ENCODE measurements around the gene EPHA5.

EPHA5 gene

GRCh38 chr4:65341557-65341956 is 328.7 kb downstream of the EPHA5 start:
- Histone ChIP-seq H3K23ac (ENCODE audit: low read length) (no peak overlapping the region), H3K27me3 (ENCODE audit: insufficient read depth, low read length) (no peaks in the 10 kb centered on the region), H3K9me3 (ENCODE audit: insufficient read depth, low read depth, low read length) (no peaks in the 10 kb centered on the region), H4K8ac (ENCODE audit: low read depth, low read length) (no peak overlapping the region), H3K27ac (ENCODE audit: low read depth, low read length) (no peak overlapping the region), H3K36me3 (ENCODE audit: control insufficient read depth in 1 of 2, insufficient read depth in 2 of 2, low read length in 2 of 2) (no peaks in the 10 kb centered on the region), H2AFZ (ENCODE audit: insufficient read depth, low read length, poor library complexity) (no peak overlapping the region), H4K12ac (ENCODE audit: low read depth, low read length) (no peak overlapping the region), H2AK5ac (ENCODE audit: low read length) (no peak overlapping the region), H3K4me2 (ENCODE audit: low read length) (no peak overlapping the region), H4K91ac (ENCODE audit: low read depth, low read length) (no peak overlapping the region), H3K4ac (ENCODE audit: low read depth, low read length) (no peak overlapping the region), H3K79me2 (ENCODE audit: control insufficient read depth, insufficient read depth, low read length, poor library complexity) (no peaks in the 10 kb centered on the region), H3K18ac (ENCODE audit: low read length) (no peak overlapping the region), H3K4me3 (ENCODE audit: low read depth, low read length) (no peak overlapping the region), H2BK12ac (ENCODE audit: low read length) (no peak overlapping the region), H3K4me1 (ENCODE audit: control insufficient read depth in 1 of 2, insufficient read depth in 2 of 2, low read length in 2 of 2) (no peaks in the 10 kb centered on the region), H3K14ac (ENCODE audit: low read length) (no peak overlapping the region), H2BK120ac (ENCODE audit: insufficient read depth, low read length, poor library complexity) (no peak overlapping the region), H2BK5ac (ENCODE audit: low read depth, low read length, poor library complexity) (no peak overlapping the region), H3K79me1 (ENCODE audit: low read length) (no peaks in the 10 kb centered on the region), H3K9ac (ENCODE audit: low read length) (no peak overlapping the region)
- no peak for DNase-seq

GRCh38 chr4:65340382-65341109 is 329.7 kb downstream of the EPHA5 start:
- H2BK5ac ChIP-seq (ENCODE audit: low read depth, low read length, poor library complexity) = no peak overlapping the region
- H3K14ac ChIP-seq (ENCODE audit: low read length) = no peak overlapping the region
- no peak overlapping the region for H3K4me2 ChIP-seq (ENCODE audit: low read length)
- no peak overlapping the region for H3K9ac ChIP-seq (ENCODE audit: low read length)
- no peak overlapping the region for H2BK120ac ChIP-seq (ENCODE audit: insufficient read depth, low read length, poor library complexity)
- no peak overlapping the region for H2BK12ac ChIP-seq (ENCODE audit: low read length)
- no peak overlapping the region for H2AK5ac ChIP-seq (ENCODE audit: low read length)
- no peaks in the 10 kb centered on the region for H3K36me3 ChIP-seq (ENCODE audit: control insufficient read depth in 1 of 2, insufficient read depth in 2 of 2, low read length in 2 of 2)
- H3K23ac ChIP-seq (ENCODE audit: low read length) = no peak overlapping the region
- H3K79me1 ChIP-seq (ENCODE audit: low read length) = no peaks in the 10 kb centered on the region
- WGBS (ENCODE audit: extremely low coverage, insufficient coverage, insufficient read length) = no CpG with 5 or more reads among the region's 4 CpGs
- H3K4me1 ChIP-seq (ENCODE audit: control insufficient read depth in 1 of 2, insufficient read depth in 2 of 2, low read length in 2 of 2) = no peaks in the 10 kb centered on the region
- no peak overlapping the region for H3K4me3 ChIP-seq (ENCODE audit: low read depth, low read length)
- no peaks in the 10 kb centered on the region for H3K79me2 ChIP-seq (ENCODE audit: control insufficient read depth, insufficient read depth, low read length, poor library complexity)
- H4K8ac ChIP-seq (ENCODE audit: low read depth, low read length) = no peak overlapping the region
- H3K27ac ChIP-seq (ENCODE audit: low read depth, low read length) = no peak overlapping the region
- H3K27me3 ChIP-seq (ENCODE audit: insufficient read depth, low read length) = no peaks in the 10 kb centered on the region
- no peak overlapping the region for H3K18ac ChIP-seq (ENCODE audit: low read length)
- no peak overlapping the region for H4K91ac ChIP-seq (ENCODE audit: low read depth, low read length)
- no peak overlapping the region for H2AFZ ChIP-seq (ENCODE audit: insufficient read depth, low read length, poor library complexity)
- H4K12ac ChIP-seq (ENCODE audit: low read depth, low read length) = no peak overlapping the region
- no peaks in the 10 kb centered on the region for H3K9me3 ChIP-seq (ENCODE audit: insufficient read depth, low read depth, low read length)
- no peak for DNase-seq
- no peak overlapping the region for H3K4ac ChIP-seq (ENCODE audit: low read depth, low read length)

GRCh38 chr4:65337371-65337770 is 332.9 kb downstream of the EPHA5 start:
- H3K4ac ChIP-seq (ENCODE audit: low read depth, low read length) = no peak overlapping the region
- H2AK5ac ChIP-seq (ENCODE audit: low read length) = no peak overlapping the region
- H2BK12ac ChIP-seq (ENCODE audit: low read length) = no peak overlapping the region
- H3K27me3 ChIP-seq (ENCODE audit: insufficient read depth, low read length) = no peaks in the 10 kb centered on the region
- H3K79me2 ChIP-seq (ENCODE audit: control insufficient read depth, insufficient read depth, low read length, poor library complexity) = no peaks in the 10 kb centered on the region
- no peaks in the 10 kb centered on the region for H3K9me3 ChIP-seq (ENCODE audit: insufficient read depth, low read depth, low read length)
- no peak overlapping the region for H2BK120ac ChIP-seq (ENCODE audit: insufficient read depth, low read length, poor library complexity)
- no peak overlapping the region for H2AFZ ChIP-seq (ENCODE audit: insufficient read depth, low read length, poor library complexity)
- no peaks in the 10 kb centered on the region for H3K36me3 ChIP-seq (ENCODE audit: control insufficient read depth in 1 of 2, insufficient read depth in 2 of 2, low read length in 2 of 2)
- no peak overlapping the region for H3K9ac ChIP-seq (ENCODE audit: low read length)
- no peaks in the 10 kb centered on the region for H3K79me1 ChIP-seq (ENCODE audit: low read length)
- H3K23ac ChIP-seq (ENCODE audit: low read length) = no peak overlapping the region
- H3K4me1 ChIP-seq (ENCODE audit: control insufficient read depth in 1 of 2, insufficient read depth in 2 of 2, low read length in 2 of 2) = no peaks in the 10 kb centered on the region
- H4K91ac ChIP-seq (ENCODE audit: low read depth, low read length) = no peak overlapping the region
- H2BK5ac ChIP-seq (ENCODE audit: low read depth, low read length, poor library complexity) = no peak overlapping the region
- H4K12ac ChIP-seq (ENCODE audit: low read depth, low read length) = no peak overlapping the region
- H3K4me2 ChIP-seq (ENCODE audit: low read length) = no peak overlapping the region
- H4K8ac ChIP-seq (ENCODE audit: low read depth, low read length) = no peak overlapping the region
- no CpG with 5 or more reads among the region's 1 CpG for WGBS (ENCODE audit: extremely low coverage, insufficient coverage, insufficient read length)
- H3K27ac ChIP-seq (ENCODE audit: low read depth, low read length) = no peak overlapping the region
- no peak overlapping the region for H3K4me3 ChIP-seq (ENCODE audit: low read depth, low read length)
- H3K18ac ChIP-seq (ENCODE audit: low read length) = no peak overlapping the region
- DNase-seq = no peak
- H3K14ac ChIP-seq (ENCODE audit: low read length) = no peak overlapping the region

GRCh38 chr4:65336465-65336864 is 333.8 kb downstream of the EPHA5 start:
- H4K91ac ChIP-seq (ENCODE audit: low read depth, low read length) = no peak overlapping the region
- H3K14ac ChIP-seq (ENCODE audit: low read length) = no peak overlapping the region
- H2AK5ac ChIP-seq (ENCODE audit: low read length) = no peak overlapping the region
- H3K9me3 ChIP-seq (ENCODE audit: insufficient read depth, low read depth, low read length) = no peaks in the 10 kb centered on the region
- no peak overlapping the region for H2BK120ac ChIP-seq (ENCODE audit: insufficient read depth, low read length, poor library complexity)
- no peak overlapping the region for H3K9ac ChIP-seq (ENCODE audit: low read length)
- H2BK5ac ChIP-seq (ENCODE audit: low read depth, low read length, poor library complexity) = no peak overlapping the region
- no peak overlapping the region for H3K18ac ChIP-seq (ENCODE audit: low read length)
- no peaks in the 10 kb centered on the region for H3K36me3 ChIP-seq (ENCODE audit: control insufficient read depth in 1 of 2, insufficient read depth in 2 of 2, low read length in 2 of 2)
- no peak overlapping the region for H3K4me3 ChIP-seq (ENCODE audit: low read depth, low read length)
- no peak overlapping the region for H2BK12ac ChIP-seq (ENCODE audit: low read length)
- no peak for DNase-seq
- H3K23ac ChIP-seq (ENCODE audit: low read length) = no peak overlapping the region
- WGBS (ENCODE audit: extremely low coverage, insufficient coverage, insufficient read length) = no CpG with 5 or more reads among the region's 1 CpG
- H3K79me1 ChIP-seq (ENCODE audit: low read length) = no peaks in the 10 kb centered on the region
- no peak overlapping the region for H2AFZ ChIP-seq (ENCODE audit: insufficient read depth, low read length, poor library complexity)
- no peaks in the 10 kb centered on the region for H3K79me2 ChIP-seq (ENCODE audit: control insufficient read depth, insufficient read depth, low read length, poor library complexity)
- no peak overlapping the region for H3K4ac ChIP-seq (ENCODE audit: low read depth, low read length)
- H4K12ac ChIP-seq (ENCODE audit: low read depth, low read length) = no peak overlapping the region
- no peak overlapping the region for H4K8ac ChIP-seq (ENCODE audit: low read depth, low read length)
- no peak overlapping the region for H3K27ac ChIP-seq (ENCODE audit: low read depth, low read length)
- H3K4me2 ChIP-seq (ENCODE audit: low read length) = no peak overlapping the region
- H3K27me3 ChIP-seq (ENCODE audit: insufficient read depth, low read length) = no peaks in the 10 kb centered on the region
- no peaks in the 10 kb centered on the region for H3K4me1 ChIP-seq (ENCODE audit: control insufficient read depth in 1 of 2, insufficient read depth in 2 of 2, low read length in 2 of 2)
